ENCODE data around the gene CRB2.

- TF ChIP-seq MAX (IDR thresholded peaks at IDR 0.05), result no peak
- TF ChIP-seq EP300 (IDR thresholded peaks at IDR 0.05; ENCODE audit: borderline replicate concordance), result no peak
- TF ChIP-seq CREB1 (IDR thresholded peaks at IDR 0.05; ENCODE audit: low read depth), result no peak
- no peak for TF ChIP-seq RAD21 (IDR thresholded peaks at IDR 0.05; ENCODE audit: low read depth)
- no peak for TF ChIP-seq TAF1 (IDR thresholded peaks at IDR 0.05; ENCODE audit: low read depth)
- no peak for TF ChIP-seq EGR1 (IDR thresholded peaks at IDR 0.05)
- TF ChIP-seq USF1 (IDR thresholded peaks at IDR 0.05), result no peak
- TF ChIP-seq NFIC (IDR thresholded peaks at IDR 0.05), result no peak
- no peak for TF ChIP-seq ZBTB7A (IDR thresholded peaks at IDR 0.05; ENCODE audit: low read depth)
- TF ChIP-seq REST (IDR thresholded peaks at IDR 0.05; ENCODE audit: low read depth), result no peak
- no peak for TF ChIP-seq FOXM1 (IDR thresholded peaks at IDR 0.05; ENCODE audit: borderline replicate concordance, low read depth)
- no peak for TF ChIP-seq TCF12 (IDR thresholded peaks at IDR 0.05; ENCODE audit: low read depth)
- no peak for TF ChIP-seq CEBPB (IDR thresholded peaks at IDR 0.05)
Observed at GRCh38 chr9:123416176-123416575, 60.2 kb downstream of the CRB2 start.
